Measurements from ENCODE around the gene SCMH1.

The SCMH1 gene

DNA sequence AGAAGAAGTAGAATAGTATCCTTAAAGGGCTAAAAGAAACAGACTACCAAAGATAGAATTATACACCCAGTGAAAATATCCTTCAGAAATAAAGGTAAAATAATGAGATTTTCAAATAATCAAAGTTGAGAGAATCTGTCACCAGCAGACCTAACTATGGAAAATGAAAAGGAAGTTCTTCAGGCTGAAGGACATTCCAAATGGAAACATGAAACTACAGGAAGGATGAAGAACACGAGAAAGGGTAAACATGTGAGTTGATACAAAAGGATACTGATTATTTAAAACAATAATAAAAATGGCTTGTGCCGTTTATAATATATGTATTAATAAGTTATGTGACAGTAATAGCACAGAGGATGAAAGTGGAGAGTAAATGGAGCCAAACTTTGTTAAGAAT, 163.5 kb downstream of the SCMH1 start:
- TF ChIP-seq, protein P1, sequence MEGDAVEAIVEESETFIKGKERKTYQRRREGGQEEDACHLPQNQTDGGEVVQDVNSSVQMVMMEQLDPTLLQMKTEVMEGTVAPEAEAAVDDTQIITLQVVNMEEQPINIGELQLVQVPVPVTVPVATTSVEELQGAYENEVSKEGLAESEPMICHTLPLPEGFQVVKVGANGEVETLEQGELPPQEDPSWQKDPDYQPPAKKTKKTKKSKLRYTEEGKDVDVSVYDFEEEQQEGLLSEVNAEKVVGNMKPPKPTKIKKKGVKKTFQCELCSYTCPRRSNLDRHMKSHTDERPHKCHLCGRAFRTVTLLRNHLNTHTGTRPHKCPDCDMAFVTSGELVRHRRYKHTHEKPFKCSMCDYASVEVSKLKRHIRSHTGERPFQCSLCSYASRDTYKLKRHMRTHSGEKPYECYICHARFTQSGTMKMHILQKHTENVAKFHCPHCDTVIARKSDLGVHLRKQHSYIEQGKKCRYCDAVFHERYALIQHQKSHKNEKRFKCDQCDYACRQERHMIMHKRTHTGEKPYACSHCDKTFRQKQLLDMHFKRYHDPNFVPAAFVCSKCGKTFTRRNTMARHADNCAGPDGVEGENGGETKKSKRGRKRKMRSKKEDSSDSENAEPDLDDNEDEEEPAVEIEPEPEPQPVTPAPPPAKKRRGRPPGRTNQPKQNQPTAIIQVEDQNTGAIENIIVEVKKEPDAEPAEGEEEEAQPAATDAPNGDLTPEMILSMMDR (IDR thresholded peaks at IDR 0.05; ENCODE audit: borderline replicate concordance, insufficient read depth, low read depth, low read length): no peak
- no peak overlapping the region for H3K4me3 ChIP-seq (ENCODE audit: low read depth, low read length)

DNA sequence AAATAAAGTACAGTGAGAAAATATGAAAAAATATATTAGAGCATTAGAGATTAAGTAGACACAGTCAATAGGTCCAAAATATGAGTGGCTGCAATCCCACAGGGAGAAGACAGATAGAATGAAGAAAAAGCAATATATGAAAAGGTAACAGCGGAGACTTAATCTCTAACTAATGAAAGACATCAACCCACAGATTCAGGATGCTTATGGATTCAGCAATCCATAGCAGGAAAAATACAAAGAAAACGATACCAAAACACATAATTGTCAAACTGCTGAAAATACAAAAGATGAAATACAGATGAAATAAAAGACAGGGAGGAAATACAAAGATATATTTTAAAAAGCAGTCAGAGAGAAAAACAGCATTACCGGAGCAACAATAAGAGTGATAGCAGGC, 163.9 kb downstream of the SCMH1 start:
- no peak overlapping the region for H3K4me3 ChIP-seq (ENCODE audit: low read depth, low read length)
- TF ChIP-seq, protein P1 (IDR thresholded peaks at IDR 0.05; ENCODE audit: borderline replicate concordance, insufficient read depth, low read depth, low read length): no peak

DNA sequence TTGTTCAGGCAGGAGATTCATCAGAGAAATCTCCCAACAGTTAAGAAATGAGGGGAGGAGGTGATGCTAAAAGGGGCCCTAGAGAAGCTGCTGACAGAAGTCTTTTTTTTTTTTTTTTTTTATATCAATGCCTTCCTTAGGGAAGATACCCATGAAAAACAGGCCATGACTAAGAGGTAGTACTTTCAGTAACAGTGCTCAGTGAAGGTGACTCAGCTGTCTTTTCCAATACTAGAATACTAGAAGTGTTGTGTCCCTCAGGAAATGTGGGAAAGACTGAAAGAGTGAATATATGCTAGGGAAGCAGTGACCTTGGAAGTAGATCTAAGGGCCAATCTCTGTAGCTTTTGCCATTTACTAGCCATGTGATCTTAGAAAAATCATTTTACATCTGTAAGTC, 168.1 kb downstream of the SCMH1 start:
- H3K4me3 ChIP-seq (ENCODE audit: low read depth, low read length): no peak overlapping the region
- TF ChIP-seq, protein P1 (IDR thresholded peaks at IDR 0.05; ENCODE audit: borderline replicate concordance, insufficient read depth, low read depth, low read length): no peak

DNA sequence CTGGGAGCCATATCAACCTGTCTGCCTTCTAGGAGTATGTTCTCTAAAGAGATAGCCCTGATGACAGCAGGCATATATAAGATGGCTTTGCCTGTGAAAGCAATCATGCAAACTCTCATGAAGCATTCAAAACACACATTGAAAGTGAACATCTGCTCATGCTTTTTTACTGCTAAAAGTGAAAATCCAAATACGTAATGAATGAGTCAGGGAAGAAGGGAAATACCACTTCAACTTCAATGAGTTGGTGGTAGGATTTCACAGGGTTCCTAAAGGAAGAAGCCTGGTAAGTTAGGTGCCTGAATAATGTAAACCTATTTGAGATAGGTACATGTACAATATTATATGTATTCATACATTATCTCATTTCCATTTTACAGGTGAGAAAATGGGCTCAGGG, 170.1 kb downstream of the SCMH1 start:
- no peak overlapping the region for H3K4me3 ChIP-seq (ENCODE audit: low read depth, low read length)
- TF ChIP-seq, protein P1 (IDR thresholded peaks at IDR 0.05; ENCODE audit: borderline replicate concordance, insufficient read depth, low read depth, low read length): no peak

DNA sequence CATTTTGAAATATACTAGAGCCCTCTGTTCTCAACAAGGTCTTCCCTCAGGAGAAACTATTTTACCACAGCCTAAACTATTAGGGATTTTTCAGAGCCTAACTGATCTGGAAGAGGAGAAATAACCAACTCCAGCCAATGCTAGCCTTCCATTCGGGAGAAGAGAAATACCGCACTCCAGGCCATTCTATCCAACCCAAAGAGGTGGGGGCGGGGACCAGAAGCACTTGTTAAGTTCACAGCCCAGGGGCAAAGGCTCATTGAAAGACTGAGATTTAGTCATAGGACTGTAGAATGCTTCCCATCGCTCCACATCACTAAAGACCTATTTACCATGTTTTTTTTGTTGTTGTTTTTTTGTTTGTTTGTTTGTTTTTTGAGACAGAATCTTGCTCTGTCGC, 185.2 kb downstream of the SCMH1 start:
- H3K4me3 ChIP-seq (ENCODE audit: low read depth, low read length): no peak overlapping the region
- TF ChIP-seq, protein P1 (IDR thresholded peaks at IDR 0.05; ENCODE audit: borderline replicate concordance, insufficient read depth, low read depth, low read length): no peak

DNA sequence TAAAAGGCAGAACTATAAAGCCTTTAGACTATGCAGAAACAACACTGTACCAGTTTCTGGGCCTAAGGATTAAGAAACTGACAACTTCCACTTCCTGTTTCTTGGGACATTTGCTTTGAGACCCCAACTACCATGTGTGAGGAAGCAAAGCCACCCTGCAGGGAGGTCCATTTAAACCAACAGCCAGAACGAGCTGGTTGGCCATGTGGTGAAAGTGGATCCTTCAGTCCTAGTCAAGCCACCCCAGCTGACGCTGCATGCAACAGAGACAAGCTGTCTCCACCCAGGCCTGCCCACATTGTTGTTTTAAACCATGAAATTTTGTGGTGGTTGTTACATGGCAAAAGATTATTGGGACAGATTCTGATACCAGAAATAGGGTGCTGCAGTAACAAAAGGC, 188.8 kb downstream of the SCMH1 start:
- H3K4me3 ChIP-seq (ENCODE audit: low read depth, low read length): no peak overlapping the region
- TF ChIP-seq, protein P1 (IDR thresholded peaks at IDR 0.05; ENCODE audit: borderline replicate concordance, insufficient read depth, low read depth, low read length): no peak

DNA sequence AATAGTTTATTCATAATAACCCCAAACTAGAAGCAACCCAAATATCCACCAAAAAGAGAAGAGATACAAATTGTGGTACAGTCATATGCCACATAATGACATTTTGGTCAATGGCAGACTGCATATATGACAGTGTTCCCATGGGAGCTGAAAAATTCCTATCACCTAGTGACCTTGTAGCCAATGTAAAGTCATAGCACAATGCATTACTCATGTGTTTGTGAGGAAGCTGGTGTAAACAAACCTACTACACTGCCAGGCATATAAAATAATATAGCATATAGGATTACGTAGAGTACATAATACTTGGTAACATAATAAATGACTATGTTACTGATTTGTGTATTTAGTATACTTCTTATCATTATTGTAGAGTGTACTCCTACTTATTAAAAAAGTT, 191.1 kb downstream of the SCMH1 start:
- TF ChIP-seq, protein P1 (IDR thresholded peaks at IDR 0.05; ENCODE audit: borderline replicate concordance, insufficient read depth, low read depth, low read length): no peak
- H3K4me3 ChIP-seq (ENCODE audit: low read depth, low read length): no peak overlapping the region
